GM12875 (cell line): ENCODE measurements around the gene FBXL7.

Experiments used
- H3K4me3 ChIP-seq: one replicate; pipeline ENCODE4 v1.5.1; 2011; ENCODE audit warnings: low read depth, low read length, control low read depth
- TF ChIP-seq, protein P1 (sequence below): IDR thresholded peaks from 2 replicates; pipeline ENCODE4 v1.5.1; 2011; ENCODE audit warnings: low read depth, mild to moderate bottlenecking, control low read depth, inconsistent platforms, low read length, moderate library complexity, borderline replicate concordance; ENCODE audit not compliant: insufficient read depth

The FBXL7 gene

DNA sequence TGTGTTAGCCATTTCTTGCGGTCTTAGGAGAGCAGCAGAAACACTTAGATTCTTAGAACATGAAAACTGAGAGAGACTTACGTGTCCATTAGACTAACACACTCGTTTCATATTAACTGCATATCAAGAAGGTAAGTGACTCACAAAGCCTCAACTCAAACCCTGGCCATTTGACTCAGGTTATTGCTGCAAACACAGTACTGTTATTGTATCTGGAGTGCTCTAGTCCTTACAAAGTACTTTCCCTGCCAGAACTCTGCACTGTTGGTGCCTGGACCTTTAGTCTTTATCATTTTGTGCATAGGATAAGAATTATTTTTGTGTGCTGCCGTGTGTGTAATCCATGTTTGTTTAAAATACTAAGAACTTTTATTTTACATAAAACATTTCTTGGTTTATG, 155.7 kb downstream of the FBXL7 start:
- H3K4me3 ChIP-seq: no peak overlapping the region
- TF ChIP-seq, protein P1, sequence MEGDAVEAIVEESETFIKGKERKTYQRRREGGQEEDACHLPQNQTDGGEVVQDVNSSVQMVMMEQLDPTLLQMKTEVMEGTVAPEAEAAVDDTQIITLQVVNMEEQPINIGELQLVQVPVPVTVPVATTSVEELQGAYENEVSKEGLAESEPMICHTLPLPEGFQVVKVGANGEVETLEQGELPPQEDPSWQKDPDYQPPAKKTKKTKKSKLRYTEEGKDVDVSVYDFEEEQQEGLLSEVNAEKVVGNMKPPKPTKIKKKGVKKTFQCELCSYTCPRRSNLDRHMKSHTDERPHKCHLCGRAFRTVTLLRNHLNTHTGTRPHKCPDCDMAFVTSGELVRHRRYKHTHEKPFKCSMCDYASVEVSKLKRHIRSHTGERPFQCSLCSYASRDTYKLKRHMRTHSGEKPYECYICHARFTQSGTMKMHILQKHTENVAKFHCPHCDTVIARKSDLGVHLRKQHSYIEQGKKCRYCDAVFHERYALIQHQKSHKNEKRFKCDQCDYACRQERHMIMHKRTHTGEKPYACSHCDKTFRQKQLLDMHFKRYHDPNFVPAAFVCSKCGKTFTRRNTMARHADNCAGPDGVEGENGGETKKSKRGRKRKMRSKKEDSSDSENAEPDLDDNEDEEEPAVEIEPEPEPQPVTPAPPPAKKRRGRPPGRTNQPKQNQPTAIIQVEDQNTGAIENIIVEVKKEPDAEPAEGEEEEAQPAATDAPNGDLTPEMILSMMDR: no peak

DNA sequence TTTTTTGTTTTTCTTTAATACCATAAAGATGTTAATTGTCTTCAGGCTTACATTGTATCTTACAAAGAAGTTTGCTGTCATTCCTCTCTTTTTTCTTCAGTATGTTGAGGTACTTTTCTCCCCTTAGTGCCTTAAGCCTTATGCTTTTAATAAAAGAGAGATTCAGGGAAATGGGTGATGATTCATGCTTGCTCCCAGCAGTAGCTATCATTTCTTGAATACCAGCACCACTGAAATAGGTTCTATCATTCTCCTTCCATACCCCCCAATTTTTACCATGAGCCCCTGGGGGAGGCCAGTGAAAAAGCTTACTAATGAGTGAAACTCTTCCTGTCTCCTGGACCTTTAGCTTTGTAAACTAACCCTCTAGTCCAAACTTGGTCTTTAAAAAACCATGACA, 165.0 kb downstream of the FBXL7 start:
- no peak overlapping the region for H3K4me3 ChIP-seq
- TF ChIP-seq, protein P1: no peak

DNA sequence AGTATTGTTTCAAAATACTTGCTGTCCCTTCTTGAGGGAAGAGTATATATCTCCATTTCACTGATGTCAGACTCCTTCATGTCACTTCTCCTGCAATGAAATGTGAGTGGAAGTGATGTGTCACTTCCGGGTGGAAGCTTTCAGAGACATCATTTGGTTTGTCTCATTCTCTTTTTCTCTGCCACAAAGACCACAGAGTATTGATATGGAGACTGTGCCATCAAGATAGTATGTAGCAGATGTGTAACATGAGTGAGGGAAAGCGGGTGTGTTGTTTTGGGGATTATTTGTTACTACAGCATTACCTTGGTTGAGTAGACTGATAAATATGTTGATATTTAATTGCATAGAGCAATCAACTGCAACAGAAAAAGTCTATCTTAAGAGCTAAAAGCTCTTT, 169.8 kb downstream of the FBXL7 start:
- H3K4me3 ChIP-seq: no peak overlapping the region
- TF ChIP-seq, protein P1: no peak

DNA sequence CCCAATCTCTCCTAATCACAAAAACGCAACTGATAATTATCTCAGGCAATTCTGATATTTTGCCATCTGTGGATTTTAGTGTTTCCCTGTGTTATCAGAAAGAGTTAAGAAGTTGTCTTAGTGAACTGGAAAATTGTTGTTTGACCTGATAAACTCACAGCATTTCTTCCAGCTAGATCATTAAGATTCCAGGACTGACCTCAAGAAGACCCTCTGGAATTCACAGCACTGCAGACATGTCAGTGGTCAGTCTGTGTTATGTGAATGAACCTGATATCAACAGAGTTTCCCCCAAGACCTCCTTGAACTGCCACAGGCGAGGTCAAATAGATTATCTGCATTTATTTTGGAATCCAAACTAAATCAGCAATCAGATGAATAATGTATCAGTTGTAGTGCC, 174.7 kb downstream of the FBXL7 start:
- no peak overlapping the region for H3K4me3 ChIP-seq
- TF ChIP-seq, protein P1: no peak

DNA sequence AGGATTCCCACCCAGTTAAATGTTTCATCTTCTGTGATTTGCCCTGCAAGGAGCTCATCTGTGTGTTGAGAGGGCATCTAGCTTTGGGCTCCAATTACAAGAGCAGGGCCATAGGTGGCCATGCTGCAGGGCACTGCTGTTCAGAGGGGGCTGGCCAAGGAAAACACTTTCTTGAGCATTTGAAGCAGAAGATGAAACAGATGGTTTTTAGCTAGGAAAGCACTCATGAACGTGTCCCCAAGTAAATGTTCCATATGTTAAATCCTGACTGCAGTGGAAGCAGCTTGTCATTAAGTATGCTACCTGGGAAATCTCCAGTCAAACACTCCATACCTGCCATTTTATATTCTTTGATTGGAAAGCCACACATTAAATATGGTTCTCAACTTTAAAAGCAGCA, 176.6 kb downstream of the FBXL7 start:
- TF ChIP-seq, protein P1: no peak

DNA sequence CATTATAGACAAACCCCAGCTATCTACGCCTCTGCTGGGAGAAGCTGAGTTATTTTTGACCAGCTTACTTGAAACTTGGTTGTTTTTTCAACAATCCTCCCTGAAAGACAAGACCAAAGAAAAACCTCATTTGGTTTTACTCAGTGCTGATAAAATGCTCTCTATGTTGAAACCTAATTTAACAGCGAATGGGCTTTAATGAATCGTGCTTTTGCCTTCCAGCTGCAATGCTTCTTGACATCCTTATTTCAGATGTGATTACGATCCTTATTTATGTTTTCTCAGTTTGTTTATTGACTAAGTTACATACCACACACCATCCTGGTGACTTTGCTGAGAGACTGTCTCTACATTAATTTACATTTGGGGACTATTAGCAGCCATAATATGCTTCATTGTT, 179.2 kb downstream of the FBXL7 start:
- TF ChIP-seq, protein P1: no peak
- no peak overlapping the region for H3K4me3 ChIP-seq

More for the DNA sequence above, 176.6 kb downstream of the FBXL7 start:
- no peak overlapping the region for H3K4me3 ChIP-seq

DNA sequence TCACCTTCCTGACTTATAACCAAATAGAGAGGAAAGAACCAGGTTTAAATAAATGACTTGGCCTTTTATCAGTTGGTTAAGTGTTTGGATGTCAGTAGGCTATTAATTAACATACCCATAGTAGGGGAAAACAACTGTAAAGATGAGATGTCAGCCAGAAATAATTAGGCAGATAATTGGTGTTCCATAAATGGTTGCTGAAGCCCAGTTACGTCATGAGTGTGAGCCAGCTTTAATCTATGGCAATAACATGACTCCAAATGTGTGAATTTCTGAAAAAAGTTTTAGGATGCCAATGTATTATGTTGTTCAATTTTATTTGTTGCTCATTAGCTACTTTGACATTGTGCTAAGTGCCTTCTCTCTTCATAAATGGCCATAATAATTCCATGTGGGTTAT, 180.5 kb downstream of the FBXL7 start:
- TF ChIP-seq, protein P1: no peak
- no peak overlapping the region for H3K4me3 ChIP-seq
